Measurements from ENCODE around the gene ALG12. TPM values are rescaled to one million over a fixed set of nuclear protein-coding genes. Genes with fewer than 3 reads are reported as not detected.
A peak's percentile ranks its signal among the peaks of the same experiment; 100 is the strongest.

The ALG12 gene
- total RNA-seq, 2 experiments from 2014 or later = 7.4 to 9.6 TPM

DNA sequence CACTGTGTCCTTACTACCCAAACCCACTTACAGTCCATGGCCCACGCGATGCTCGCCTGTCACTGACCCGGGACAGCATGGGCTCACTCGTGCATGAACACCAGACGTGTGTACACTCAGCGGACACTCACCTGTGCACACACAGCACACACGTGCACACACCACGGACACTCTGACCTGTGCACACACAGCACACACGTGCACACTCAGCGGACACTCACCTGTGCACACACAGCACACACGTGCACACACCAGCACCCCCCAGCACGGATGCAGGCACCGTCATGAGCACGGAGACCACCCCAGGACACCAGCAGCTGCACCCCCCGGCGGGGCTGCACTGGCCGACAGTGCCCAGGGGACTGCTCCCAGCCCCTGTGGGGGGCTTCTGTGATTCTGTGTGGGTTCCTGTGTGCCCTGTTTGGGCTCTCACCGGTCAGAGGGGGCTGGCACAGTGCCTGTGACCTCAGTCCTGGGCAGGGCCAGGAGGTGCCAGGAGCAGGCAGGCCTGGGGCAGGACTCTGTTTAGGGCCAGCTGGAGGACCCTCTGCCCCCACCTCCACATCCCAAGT is 20.4 kb upstream of the ALG12 start:
- Mint-ChIP-seq H3K4me3 (no peak overlapping the region), H3K27ac (peak overlapping the region; percentile 47), H3K4me1 (ENCODE audit: low read depth) (peaks cover 16% of the 10 kb centered on the region), H3K9me3 (no peaks in the 10 kb centered on the region), H3K36me3 (ENCODE audit: low read depth) (no peaks in the 10 kb centered on the region), H3K27me3 (ENCODE audit: low read depth) (no peaks in the 10 kb centered on the region)
- DNase-seq = no peak
- CTCF ChIA-PET = interaction anchor here (0.6 kb wide), 1 partner anchor 98 kb away, joined by 3 read pairs; no protein-coding TSS in a partner anchor
- intact Hi-C loops (cut with micrococcal nuclease) = no loop called here

DNA sequence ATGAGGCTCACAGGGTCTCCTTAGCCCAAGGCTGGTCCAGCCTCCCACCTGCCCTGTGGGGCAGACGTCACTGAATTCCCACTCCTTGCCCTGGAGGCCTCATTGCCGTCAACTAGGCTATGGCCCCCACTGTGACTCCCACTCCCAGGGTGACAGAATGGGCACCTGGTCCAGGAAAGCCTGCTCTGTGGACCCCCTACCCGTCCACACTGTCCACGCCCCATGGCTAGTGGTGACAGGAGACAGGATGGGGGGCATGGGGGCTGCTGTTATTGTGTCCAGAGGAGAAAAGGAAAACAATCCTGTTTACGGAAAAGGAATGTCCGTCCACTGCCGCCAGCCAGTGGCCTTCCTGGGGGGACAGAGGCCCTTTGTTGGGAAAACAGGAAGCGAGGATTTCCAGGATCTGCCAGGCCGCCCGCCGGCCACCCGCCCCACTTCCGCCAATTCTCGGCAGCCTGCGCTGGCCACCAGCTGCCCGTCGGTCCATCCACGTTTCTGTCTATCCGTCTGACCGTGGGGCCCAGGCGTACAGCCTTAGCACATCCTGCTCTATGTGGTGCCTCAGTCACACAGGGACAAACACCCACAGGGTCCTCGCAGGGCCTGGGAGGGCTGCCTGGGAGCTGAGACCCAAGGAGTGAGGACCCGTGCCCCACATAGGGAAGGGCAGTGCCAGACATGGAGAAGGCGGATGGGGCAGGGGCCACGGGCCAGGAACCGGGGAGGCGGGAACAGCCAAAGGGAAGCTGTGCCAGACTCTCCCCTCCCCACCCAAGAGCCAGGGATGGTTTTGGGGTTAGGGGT is 19.7 kb upstream of the ALG12 start:
- H3K27ac Mint-ChIP-seq = peak overlapping the region; percentile 53
- no peaks in the 10 kb centered on the region for H3K27me3 Mint-ChIP-seq (ENCODE audit: low read depth)
- peaks cover 22% of the 10 kb centered on the region for H3K4me1 Mint-ChIP-seq (ENCODE audit: low read depth)
- intact Hi-C loops (cut with micrococcal nuclease) = loop anchor here (2.0 kb wide), 2 partner anchors 39 to 253 kb away; no protein-coding TSS in a partner anchor
- peaks cover 4% of the 10 kb centered on the region for H3K36me3 Mint-ChIP-seq (ENCODE audit: low read depth)
- no peak for DNase-seq
- H3K4me3 Mint-ChIP-seq = no peak overlapping the region
- H3K9me3 Mint-ChIP-seq = no peaks in the 10 kb centered on the region
- CTCF ChIA-PET = no interaction called here

GRCh38 chr22:49936973-49937757 is 18.9 kb upstream of the ALG12 start:
- peaks cover 28% of the 10 kb centered on the region for H3K4me1 Mint-ChIP-seq (ENCODE audit: low read depth)
- H3K36me3 Mint-ChIP-seq (ENCODE audit: low read depth) = peaks cover 6% of the 10 kb centered on the region
- CTCF ChIA-PET = interaction anchor here (1.2 kb wide), 2 partner anchors 12 to 93 kb away, joined by 3 to 7 read pairs; no protein-coding TSS in a partner anchor
- intact Hi-C loops (cut with micrococcal nuclease) = loop anchor here (1.0 to 2.0 kb wide), 4 partner anchors 25 to 254 kb away; no protein-coding TSS in a partner anchor
- H3K9me3 Mint-ChIP-seq = no peaks in the 10 kb centered on the region
- peak overlapping the region; percentile 57 for H3K4me3 Mint-ChIP-seq
- H3K27ac Mint-ChIP-seq = peak overlapping the region; percentile 90
- no peaks in the 10 kb centered on the region for H3K27me3 Mint-ChIP-seq (ENCODE audit: low read depth)
- DNase-seq = no peak

GRCh38 chr22:49936018-49936972 is 18.1 kb upstream of the ALG12 start:
- Mint-ChIP-seq H3K27ac (peak overlapping the region; percentile 90), H3K27me3 (ENCODE audit: low read depth) (no peaks in the 10 kb centered on the region), H3K36me3 (ENCODE audit: low read depth) (peaks cover 6% of the 10 kb centered on the region), H3K9me3 (no peaks in the 10 kb centered on the region), H3K4me1 (ENCODE audit: low read depth) (peaks cover 33% of the 10 kb centered on the region), H3K4me3 (peak overlapping the region; percentile 57)
- intact Hi-C loops (cut with micrococcal nuclease) = loop anchor here (1.0 to 2.0 kb wide), 4 partner anchors 26 to 255 kb away; no protein-coding TSS in a partner anchor
- peak; percentile 99 for DNase-seq
- CTCF ChIA-PET = interaction anchor here (0.6 to 1.2 kb wide), 3 partner anchors 11 to 94 kb away, joined by 3 to 7 read pairs (median 3); no protein-coding TSS in a partner anchor

DNA sequence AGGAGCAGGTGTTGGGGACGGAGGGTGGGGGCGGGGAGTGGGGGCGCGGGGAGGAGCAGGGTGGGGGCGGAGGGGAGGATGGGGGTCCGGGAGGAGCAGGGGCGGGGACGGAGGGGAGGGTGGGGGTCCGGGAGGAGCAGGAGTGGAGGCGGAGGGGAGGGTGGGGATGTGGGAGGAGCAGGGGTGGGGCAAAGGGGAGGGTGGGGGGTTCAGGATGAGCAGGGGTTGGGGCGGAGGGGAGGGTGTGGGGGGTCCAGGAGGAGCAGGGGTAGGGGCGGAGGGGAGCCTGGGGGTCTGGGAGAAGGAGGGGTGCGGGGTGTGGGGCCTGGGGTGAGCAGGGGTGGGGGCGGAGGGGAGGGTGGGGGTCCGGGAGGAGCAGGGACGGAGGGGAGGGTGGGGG is 17.3 kb upstream of the ALG12 start:
- H3K27ac Mint-ChIP-seq = peak overlapping the region; percentile 59
- no peaks in the 10 kb centered on the region for H3K27me3 Mint-ChIP-seq (ENCODE audit: low read depth)
- H3K9me3 Mint-ChIP-seq = no peaks in the 10 kb centered on the region
- peak overlapping the region; percentile 36 for H3K4me3 Mint-ChIP-seq
- peaks cover 37% of the 10 kb centered on the region for H3K4me1 Mint-ChIP-seq (ENCODE audit: low read depth)
- DNase-seq = no peak
- intact Hi-C loops (cut with micrococcal nuclease) = no loop called here
- CTCF ChIA-PET = interaction anchor here (0.6 to 1.2 kb wide), 3 partner anchors 10 to 95 kb away, joined by 3 to 7 read pairs (median 3); no protein-coding TSS in a partner anchor
- peaks cover 6% of the 10 kb centered on the region for H3K36me3 Mint-ChIP-seq (ENCODE audit: low read depth)

DNA sequence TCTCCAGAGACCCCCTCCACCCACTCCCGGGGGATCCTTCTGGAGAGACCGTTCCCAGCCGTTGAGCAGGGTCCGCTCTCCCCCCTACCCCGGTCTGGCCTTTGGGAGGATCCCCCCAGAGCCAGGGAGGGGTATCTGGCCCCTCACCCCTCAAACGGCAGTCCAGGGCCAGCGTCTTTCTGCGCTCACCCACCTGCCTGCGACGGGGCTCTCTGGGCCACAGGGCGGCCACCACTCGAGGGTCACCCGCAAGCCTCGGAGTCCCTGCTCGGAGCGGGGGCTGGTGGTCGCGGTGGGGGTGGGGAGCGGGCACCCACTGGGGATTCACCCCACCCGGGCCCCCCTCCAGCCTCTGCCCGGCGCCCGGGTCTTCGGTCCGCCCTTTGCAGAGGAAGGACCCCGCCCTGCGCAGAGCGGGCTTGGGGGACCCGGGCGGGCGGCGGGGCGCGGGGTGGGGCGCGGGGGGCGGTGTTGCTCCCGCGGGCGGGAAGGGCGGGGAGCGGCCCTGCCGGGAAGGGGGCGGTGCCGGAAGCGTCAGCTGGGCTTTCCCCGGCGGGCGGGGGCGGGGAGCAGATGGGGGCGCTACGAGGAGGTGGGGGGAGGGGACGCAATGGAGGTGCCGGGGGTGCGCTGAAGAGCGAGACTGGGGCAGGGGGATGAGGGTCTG is 16.8 kb upstream of the ALG12 start:
- Mint-ChIP-seq H3K27ac (peak overlapping the region; percentile 78), H3K36me3 (ENCODE audit: low read depth) (peaks cover 6% of the 10 kb centered on the region), H3K9me3 (no peaks in the 10 kb centered on the region), H3K27me3 (ENCODE audit: low read depth) (no peaks in the 10 kb centered on the region), H3K4me3 (peak overlapping the region; percentile 69), H3K4me1 (ENCODE audit: low read depth) (peaks cover 43% of the 10 kb centered on the region)
- peak; percentile 94 for DNase-seq
- CTCF ChIA-PET = no interaction called here
- intact Hi-C loops (cut with micrococcal nuclease) = loop anchor here (5.0 kb wide), 1 partner anchor 267 kb away; the partner anchor contains the start of gene SELENOO

DNA sequence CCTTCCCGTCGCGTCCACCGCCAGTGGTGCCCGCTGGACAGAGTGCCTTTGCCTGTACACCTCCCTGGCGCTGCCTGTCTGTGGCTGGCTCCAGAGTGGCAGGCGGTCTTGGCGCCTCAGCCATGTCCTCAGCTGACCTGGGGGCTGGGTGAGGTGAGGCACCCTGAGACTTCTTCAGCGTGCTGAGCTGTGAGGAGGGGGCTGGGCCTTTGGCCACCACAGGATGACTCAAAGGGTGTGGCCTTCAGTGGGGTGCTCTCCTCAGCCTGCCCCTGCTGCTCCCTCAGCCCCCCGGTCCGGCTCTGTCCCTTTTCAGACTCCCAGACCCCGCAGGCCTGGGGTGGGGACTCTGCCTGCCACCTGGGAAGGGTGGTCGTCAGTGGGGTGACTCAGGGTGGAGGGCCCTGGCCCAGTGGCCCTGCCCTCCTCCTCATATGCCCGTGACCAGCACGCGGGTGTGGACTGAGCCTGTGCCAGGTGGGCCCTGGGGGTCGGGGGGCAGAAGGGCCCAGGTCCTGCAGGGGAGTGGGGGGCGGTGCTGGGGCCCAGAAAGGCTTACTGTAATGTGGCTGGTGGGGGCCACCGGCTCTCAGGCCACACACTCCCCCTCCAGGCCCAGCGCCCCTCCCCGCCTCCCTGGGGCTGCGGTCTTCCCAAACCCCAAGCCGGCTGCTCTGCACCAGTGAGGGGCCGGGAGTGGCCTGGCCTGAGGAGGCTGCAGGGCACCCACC is 16.1 kb upstream of the ALG12 start:
- CTCF ChIA-PET = interaction anchor here (0.7 to 1.4 kb wide), 2 partner anchors 96 to 131 kb away, joined by 3 to 6 read pairs; no protein-coding TSS in a partner anchor
- Mint-ChIP-seq H3K27ac (peak overlapping the region; percentile 78), H3K9me3 (no peaks in the 10 kb centered on the region), H3K4me3 (peak overlapping the region; percentile 69), H3K27me3 (ENCODE audit: low read depth) (no peaks in the 10 kb centered on the region), H3K36me3 (ENCODE audit: low read depth) (peaks cover 6% of the 10 kb centered on the region), H3K4me1 (ENCODE audit: low read depth) (peaks cover 45% of the 10 kb centered on the region)
- intact Hi-C loops (cut with micrococcal nuclease) = loop anchor here (5.0 kb wide), 1 partner anchor 268 kb away; the partner anchor contains the start of gene SELENOO
- peak; percentile 65 for DNase-seq

DNA sequence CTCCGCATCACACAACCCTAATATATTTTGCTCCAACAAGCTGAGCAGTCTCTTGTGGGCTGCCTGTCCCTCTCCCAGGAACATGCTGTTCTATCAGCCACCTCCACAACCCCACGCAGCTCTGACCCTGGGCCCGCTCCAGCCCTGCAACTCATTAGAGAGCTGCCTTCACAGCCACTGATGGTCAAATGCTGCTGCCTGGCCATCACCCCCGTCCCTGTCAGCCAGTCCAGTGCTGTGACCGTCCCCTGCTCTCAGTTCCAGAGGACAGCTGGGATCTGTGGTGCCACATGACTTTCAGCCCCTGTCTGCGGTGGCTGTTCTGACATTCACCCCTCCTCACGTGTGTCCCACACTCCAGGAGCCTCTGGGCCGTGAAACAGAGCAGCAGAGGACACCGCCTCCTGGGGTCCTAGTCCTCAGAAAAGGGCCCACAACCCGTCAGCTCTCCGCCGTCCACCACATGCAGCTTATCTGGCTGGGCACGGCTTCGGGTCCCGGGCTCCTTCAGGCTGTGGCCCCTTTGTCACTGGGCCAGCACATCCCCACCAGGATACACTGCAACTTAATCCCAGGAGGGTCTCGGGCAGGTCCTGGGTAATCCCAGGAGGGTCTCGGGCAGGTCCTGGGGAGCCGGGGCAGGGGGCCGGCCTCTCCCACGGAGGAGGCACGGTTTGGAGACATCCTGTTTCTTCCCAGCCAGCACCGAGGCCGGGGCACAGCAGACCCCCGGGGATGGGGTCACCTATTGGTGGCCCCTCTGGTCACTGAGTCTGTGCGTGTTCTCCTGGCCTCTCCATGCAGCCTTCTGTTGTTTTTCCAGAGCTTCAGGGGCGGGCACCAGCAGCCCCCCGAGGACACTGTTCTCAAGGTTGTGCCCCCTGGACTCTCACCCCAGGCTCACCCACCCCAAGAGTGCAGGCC is 15.3 kb upstream of the ALG12 start:
- Mint-ChIP-seq H3K4me1 (ENCODE audit: low read depth) (peaks cover 45% of the 10 kb centered on the region), H3K36me3 (ENCODE audit: low read depth) (peaks cover 6% of the 10 kb centered on the region), H3K27me3 (ENCODE audit: low read depth) (no peaks in the 10 kb centered on the region), H3K27ac (peak overlapping the region; percentile 78), H3K9me3 (no peaks in the 10 kb centered on the region), H3K4me3 (peak overlapping the region; percentile 69)
- DNase-seq = no peak
- intact Hi-C loops (cut with micrococcal nuclease) = loop anchor here (5.0 kb wide), 1 partner anchor 269 kb away; the partner anchor contains the start of gene SELENOO
- CTCF ChIA-PET = interaction anchor here (0.7 to 1.4 kb wide), 3 partner anchors 50 to 131 kb away, joined by 3 to 6 read pairs (median 3); no protein-coding TSS in a partner anchor

DNA sequence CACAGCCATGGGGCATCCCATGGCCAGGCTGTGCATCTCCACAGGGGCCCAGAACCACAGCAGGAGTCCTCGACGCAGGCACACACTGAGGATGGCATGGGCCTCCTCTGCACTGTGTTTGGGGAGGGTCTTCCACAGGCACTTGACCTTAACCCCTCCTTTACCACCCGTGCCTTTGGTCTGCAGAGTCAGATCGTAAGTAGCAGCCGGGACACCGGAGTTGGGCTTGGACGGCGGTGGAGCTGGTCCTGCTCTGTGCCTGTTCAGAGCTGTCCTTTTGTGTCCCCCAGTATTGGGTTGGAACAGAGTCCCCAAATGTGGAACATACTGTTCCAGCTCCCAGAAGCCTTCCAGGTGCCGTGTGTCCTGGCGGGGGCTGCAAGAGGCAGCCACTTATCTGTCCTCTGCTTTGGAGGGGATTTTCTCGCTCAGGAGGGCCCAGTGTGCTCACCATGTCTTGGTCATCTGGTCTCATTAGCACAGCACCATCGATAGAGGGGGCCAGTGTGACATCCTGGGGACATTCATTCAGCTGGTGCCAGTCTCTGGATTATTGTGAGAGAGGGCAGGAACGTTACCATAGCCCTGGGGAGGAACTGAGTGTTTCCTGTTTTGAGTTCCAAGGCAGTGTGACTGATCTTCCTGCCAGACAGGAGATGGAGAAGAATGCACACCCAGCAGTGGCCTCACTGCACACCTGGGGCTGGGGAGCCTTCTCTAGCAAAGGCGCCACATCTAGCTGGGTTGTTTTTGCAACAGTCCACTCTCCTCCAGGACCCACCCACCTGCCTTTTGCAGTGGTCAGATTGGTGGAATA is 12.6 kb upstream of the ALG12 start:
- Mint-ChIP-seq H3K4me3 (peak overlapping the region; percentile 27), H3K27me3 (ENCODE audit: low read depth) (no peaks in the 10 kb centered on the region), H3K36me3 (ENCODE audit: low read depth) (peaks cover 8% of the 10 kb centered on the region), H3K9me3 (no peaks in the 10 kb centered on the region), H3K27ac (peak overlapping the region; percentile 67), H3K4me1 (ENCODE audit: low read depth) (peaks cover 46% of the 10 kb centered on the region)
- CTCF ChIA-PET = interaction anchor here (0.6 to 2.1 kb wide), 18 partner anchors 27 to 260 kb away, joined by 3 to 36 read pairs (median 4); no protein-coding TSS in a partner anchor
- peak; percentile 87 for DNase-seq
- intact Hi-C loops (cut with micrococcal nuclease) = loop anchor here (1.0 to 5.0 kb wide), 6 partner anchors 13 to 271 kb away; partner anchors contain the start of genes ALG12, CRELD2 and SELENOO
